LNCaP clone FGC (cell line): ENCODE results near the gene ADAMTSL3.

Experiments used
- DNase-seq: peaks from one replicate; pipeline ENCODE4 v3.0.0-alpha.2; 2011; ENCODE audit warnings: low read depth
- H3K4me3 ChIP-seq: 2 replicates; pipeline ENCODE4 v1.5.1; 2011; ENCODE audit warnings: mild to moderate bottlenecking, low read depth, low read length, control low read depth
- CTCF ChIP-seq: IDR thresholded peaks from 2 replicates; pipeline ENCODE4 v1.5.1; 2012; ENCODE audit warnings: mild to moderate bottlenecking; ENCODE audit not compliant: control insufficient read depth, insufficient read depth; ENCODE audit errors: extremely low read depth

ADAMTSL3 gene

GRCh38 chr15:83612226-83612625 lies 41.7 kb upstream of the ADAMTSL3 start:
- no peak for TF ChIP-seq CTCF
- DNase-seq, result no peak
- no peak overlapping the region for H3K4me3 ChIP-seq

- no peak for TF ChIP-seq CTCF
- H3K4me3 ChIP-seq, result no peak overlapping the region
- DNase-seq, result no peak
Measured at GRCh38 chr15:83612898-83613635, 40.9 kb upstream of the ADAMTSL3 start.

GRCh38 chr15:83613714-83614113 lies 40.2 kb upstream of the ADAMTSL3 start:
- no peak overlapping the region for H3K4me3 ChIP-seq
- no peak for TF ChIP-seq CTCF
- peak; percentile 3 for DNase-seq

GRCh38 chr15:83616840-83617239 lies 37.1 kb upstream of the ADAMTSL3 start:
- no peak for DNase-seq
- H3K4me3 ChIP-seq, result no peak overlapping the region
- TF ChIP-seq CTCF, result no peak

GRCh38 chr15:83626171-83626802 lies 27.6 kb upstream of the ADAMTSL3 start:
- no peak overlapping the region for H3K4me3 ChIP-seq
- no peak for DNase-seq
- no peak for TF ChIP-seq CTCF

- no peak for DNase-seq
Measured at GRCh38 chr15:83631534-83631933, 22.4 kb upstream of the ADAMTSL3 start.

More at GRCh38 chr15:83631534-83631933, 22.4 kb upstream of the ADAMTSL3 start:
- no peak overlapping the region for H3K4me3 ChIP-seq
- TF ChIP-seq CTCF, result no peak
